ENCODE data around the gene ROBO1.
"Not testable (repeated sequence)": the region's sequence is repeated elsewhere in the genome, so short reads cannot be mapped to it uniquely, and the experiment has no call there.

ROBO1 gene

DNA sequence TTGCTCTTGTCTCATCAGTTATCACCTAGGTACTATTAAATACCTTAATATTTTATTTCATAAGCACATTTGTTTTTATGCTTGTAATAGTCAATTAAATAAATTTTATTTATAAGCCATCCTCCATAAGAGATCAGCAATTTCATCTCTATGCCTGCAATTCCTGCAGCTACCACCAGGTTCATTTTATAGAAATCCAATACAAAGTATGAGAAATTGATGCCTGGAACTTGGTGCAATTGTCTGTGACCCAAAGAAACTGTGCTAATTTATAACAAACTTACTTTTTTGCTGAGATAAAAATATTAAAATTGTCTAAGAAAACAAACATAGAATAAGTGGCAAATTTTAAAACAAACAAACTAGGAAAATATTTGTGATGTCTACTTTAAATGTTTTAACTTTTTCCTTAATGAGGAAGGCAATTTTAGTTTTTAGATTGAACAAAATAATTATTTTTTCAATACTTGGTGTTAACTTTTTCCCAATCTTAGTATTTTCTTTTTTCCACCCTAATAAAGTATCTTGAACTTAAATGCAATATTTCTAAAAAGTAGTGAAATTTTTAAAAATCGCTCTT lies 1026.6 kb downstream of the ROBO1 start:
- no peak for DNase-seq (ENCODE audit: low read depth, low spot score)

DNA sequence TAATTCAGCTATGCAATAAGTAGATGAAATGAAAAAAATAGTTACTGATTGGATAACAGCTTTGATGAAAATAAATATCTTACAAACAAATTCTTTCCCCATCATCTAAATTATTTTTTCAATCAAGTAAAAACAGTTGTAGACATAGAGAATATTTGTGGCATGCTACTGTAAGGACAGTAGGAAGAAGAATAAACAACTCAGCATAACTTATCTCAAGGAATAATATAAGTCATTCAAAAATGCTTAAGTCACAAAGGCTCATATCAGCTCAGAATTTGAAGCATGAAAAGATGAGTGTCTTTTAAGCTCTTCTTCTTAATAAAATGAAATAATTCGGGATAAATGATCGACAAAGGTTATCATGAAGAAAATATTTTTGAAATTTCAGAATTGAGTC lies 1029.0 kb downstream of the ROBO1 start:
- no peak for DNase-seq (ENCODE audit: low read depth, low spot score)

DNA sequence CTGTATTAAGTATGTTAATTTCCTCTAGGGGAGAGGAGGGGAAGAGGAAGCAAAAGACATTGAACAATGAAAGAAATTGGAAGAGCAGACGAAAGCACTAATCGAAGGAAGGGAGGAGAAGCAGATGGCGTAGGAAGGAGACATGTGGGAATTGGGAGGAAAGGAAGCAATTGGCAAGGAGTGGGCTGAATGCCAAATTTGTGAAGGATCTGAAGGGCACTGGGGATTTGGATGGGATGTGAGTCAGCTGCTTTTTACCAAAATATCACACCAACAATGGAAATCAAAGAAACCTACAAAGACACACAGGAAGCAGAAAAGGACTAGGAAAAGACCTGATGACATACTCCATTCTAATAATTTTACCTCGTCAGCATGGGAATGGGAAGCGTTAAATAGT lies 1029.8 kb downstream of the ROBO1 start:
- no peak for DNase-seq (ENCODE audit: low read depth, low spot score)

DNA sequence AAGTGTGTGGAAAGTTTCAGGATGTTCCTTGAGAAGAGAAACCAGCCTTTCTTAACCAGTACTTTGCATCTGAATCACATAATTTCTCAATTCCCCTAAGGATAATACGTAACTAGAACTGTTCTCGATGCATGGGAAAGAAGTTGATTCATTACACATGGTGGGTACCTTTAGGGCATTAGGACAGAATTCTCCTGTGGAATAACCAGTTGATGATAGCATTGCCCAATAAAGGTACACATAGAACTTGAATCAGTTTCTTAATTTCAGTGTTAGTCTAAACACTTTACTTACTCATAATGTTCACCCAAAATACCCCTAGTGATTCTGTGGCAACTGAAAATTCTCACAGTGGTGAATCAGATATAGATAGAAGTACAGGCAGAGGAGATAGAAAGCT lies 1030.9 kb downstream of the ROBO1 start:
- no peak for DNase-seq (ENCODE audit: low read depth, low spot score)

DNA sequence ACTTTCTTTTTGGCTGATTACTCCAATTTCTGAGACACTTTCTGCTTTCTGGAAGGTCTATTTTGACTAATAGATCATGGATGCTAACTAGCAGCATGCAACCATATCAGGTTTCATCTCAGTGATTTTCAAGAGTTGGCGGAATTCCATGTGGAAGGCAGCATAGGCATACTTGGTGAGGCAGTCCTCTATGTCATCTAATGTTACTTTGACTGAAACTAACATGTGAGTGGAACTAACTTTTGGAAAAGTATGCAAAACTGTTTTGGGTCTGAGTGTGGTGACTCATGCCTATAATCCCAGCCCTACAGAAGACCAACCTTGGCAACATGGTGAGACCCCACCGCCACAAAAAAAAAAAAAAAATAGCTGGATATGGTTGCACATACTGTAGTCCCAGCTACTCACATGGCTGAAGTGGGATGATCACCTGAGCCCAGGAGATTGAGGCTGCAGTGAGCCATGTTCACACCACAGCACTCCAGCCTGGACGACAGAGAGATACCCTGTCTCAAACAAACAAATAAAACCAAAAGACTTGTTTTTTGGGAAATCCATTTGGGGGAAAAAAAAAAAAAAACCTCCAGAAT lies 1033.7 kb downstream of the ROBO1 start:
- no peak for DNase-seq (ENCODE audit: low read depth, low spot score)

DNA sequence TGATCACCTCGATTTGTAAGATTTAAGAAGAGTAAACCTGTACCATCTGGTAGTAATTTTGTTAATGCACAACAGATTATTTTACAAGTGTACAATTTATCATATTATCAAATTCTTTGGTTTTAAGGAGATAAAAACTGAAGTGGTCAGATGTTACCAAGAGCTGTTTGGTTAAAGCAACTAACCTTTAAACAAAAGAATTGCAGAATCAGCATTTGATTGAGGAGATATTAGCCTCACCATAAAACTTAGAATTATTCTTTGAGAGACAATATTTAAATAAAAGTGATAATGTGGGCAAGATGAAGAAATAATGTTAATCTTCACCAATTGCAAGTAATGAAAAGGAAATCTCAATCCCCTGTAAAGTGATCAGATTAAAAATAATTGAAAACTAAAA lies 1034.9 kb downstream of the ROBO1 start:
- DNase-seq (ENCODE audit: low read depth, low spot score) = no peak

DNA sequence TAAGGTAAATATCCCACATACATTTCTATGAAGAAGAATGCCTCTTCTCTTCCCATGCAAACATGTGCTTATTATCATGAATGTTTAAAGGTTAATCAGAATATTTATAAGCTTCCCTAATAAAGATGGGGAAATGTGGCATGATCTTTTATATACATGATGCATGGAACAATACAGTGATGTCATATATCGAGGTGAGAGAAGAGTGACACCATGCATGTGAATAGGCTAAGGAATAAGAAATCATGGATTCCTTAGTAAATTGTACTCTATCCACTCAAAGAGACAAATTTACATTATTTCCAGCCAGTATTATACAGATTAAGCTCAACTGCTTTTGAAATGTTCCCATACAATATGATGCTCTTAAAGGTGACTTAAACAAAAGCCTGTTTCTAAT lies 1035.3 kb downstream of the ROBO1 start:
- no peak for DNase-seq (ENCODE audit: low read depth, low spot score)

DNA sequence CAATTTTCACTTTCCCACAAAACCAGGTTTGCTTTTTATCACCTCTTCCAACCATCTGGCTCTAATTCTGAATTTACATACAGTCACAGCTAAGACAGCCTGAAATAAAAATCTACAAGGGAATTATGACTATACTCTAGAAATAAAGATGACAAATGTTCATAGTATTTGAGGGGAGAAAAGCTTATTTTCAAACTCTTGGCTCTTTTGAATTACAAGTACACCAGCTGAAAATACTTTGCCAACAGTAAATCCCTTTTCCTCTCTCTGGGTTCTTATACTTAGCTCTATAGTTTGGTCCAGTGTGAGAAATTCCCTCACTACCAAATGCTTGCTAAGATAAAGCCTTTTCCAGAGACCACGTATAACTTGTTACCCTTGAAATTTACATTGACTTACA lies 1037.9 kb downstream of the ROBO1 start:
- DNase-seq (ENCODE audit: low read depth, low spot score) = no peak

DNA sequence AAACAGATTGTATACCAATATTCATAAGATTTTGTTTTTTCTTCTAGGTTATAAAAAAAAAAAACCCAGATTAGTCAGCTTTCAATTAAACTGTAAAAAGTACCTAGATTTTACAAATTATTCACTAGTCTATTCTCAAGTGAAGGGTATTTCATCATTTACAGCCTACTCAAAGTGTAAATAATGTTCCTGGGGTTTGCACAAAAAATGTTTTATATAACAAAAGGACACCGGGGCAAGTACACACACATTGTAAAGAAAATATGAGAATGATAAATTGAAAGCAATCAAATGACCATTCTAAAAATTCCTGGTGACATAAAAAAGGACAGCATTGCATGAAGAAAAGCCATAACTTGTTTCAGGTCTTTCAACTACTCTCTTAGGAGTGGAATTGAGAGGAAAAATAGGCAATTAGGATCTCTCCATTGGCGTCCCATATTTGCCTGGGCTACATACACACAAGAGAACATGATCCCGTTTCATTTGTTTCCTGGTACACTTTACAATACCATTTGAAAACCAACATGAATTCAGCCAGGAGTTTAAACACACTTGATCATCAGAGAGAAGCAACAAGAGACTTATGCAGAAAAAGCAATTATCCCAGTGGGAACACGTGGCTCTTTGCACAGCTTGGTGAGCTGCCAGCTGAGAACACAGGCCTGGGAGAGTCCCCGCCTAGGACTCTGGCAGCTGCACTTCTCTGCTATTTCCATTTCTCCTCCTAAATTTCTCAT lies 1039.2 kb downstream of the ROBO1 start:
- DNase-seq (ENCODE audit: low read depth, low spot score) = no peak

DNA sequence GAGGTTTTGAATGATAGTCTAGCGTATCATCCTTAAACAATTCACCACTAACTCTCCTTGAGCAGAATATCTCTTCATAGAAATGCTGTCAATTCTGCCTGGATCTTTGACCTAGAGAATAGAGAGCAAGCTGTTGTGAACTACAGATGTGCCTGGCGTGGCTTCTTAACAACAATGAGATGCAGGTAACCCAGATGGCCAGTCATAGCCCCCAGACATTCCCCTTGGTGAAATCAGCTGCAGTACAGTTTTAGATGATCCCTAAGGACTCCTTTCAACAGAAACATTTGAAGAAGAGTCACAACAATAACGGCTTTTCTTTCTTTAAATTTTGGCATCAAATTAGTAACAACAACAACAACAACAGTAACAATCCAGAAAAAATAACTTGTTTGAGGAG lies 1041.3 kb downstream of the ROBO1 start:
- no peak for DNase-seq (ENCODE audit: low read depth, low spot score)

DNA sequence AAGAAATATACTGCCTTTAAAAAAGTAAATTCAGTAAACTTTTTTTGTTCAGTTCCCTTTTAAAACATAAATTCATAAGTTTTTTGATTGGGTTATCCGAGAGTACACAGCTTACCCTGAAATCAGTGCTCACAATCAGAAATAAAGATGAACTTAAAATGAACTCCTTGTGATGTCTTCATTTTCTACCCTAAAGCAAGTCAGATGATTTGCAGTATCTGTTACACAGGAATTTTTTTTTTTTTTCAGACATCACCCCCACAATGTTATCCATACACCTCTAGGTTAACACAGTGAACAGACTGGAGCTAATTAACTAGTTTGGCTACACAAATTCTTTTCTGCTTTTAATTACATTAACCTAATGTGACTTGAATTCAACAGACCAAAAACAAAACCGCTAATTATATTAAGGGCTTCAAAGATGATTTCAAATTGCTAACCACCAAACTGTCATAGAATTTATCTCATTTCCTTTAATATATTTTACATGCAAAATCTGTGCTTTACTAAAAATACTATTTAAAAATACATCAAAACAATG lies 1042.0 kb downstream of the ROBO1 start:
- DNase-seq (ENCODE audit: low read depth, low spot score) = no peak

DNA sequence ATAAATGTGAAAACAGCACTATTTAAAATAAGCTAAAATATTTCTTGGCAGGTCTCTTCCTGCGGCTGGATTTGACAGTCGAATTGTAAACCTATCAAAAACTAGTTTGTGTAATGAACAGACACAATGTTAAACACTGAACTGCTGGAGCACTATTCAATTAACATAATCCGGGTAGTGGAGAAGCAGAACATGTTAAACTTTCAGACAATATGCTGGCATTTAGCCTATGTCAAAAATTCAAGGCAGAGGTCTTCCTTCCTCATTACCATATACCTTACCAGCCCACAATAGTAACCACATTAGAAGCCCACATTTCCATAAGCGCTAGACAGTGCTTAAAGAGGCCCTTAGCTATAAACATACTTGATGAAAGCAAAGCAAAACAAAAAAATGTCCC lies 1042.9 kb downstream of the ROBO1 start:
- no peak for DNase-seq (ENCODE audit: low read depth, low spot score)

DNA sequence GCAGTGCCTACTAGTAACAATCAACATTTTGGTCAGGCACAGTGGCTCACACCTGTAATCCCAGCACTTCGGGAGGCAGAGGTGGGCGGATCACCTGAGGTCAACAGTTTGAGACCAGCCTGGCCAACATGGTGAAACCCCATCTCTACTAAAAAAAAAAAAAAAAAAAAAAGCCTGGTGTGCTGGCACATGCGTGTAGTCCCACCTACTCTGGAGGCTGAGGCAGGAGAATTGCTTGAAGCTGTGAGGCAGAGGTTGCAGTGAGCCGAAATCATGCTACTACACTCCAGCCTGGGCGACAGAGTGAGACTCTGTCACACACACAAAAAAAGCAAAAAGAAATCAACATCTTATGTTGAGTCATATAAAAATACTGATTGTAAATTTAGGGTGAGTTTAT lies 1043.4 kb downstream of the ROBO1 start:
- not testable (repeated sequence) for DNase-seq (ENCODE audit: low read depth, low spot score)

DNA sequence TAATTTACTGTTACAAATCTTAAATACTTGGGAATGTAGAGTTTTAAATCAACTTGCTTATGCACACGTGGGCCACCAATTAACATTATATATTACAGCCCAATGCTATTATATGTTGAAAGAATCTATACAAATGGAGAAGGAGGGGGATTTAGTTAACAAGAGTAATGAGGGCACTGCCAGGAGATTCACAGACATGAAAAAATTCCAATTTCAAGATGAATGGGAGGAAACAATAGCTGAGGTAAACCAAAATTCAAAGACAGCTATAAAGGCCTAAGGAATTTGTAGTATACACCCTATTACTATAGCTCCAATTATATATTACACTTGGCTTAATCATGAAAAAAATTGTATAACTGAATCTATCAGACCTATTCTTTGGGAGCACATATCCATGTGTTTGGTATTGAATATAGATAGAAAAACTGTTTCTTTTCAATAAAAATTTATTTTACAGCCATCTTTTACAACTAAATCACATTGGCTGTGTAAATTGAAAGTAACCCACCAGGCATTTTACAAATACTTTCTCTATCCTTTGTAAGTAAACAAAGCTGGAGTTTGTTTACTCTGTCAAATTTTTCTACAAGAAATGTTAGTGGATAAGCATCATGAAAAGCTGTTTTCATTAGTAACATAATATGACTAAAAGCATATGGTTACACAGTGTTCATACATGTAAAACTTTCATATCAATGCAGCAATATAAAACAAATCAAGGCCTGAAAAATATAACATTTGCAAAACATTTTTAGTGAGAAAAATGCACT lies 1045.8 kb downstream of the ROBO1 start:
- no peak for DNase-seq (ENCODE audit: low read depth, low spot score)

DNA sequence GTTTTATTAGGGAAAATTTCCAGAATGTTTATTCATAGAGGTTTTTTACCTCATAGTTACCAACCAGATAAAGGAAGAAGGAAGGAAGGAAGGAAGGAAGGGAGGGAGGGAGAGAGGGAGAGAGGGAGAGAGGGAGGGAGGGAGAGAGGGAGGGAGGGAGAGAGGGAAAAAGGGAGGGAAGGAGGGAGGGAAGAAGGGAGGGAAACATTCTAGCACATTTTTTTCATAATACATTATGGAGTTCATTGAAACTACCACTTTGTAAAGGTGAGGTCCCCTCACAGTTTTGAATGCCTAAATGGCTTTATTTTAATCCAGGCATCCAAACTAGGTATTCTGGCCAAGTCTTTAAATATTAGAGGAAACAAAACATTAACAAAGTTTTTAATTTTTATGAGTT lies 1049.1 kb downstream of the ROBO1 start:
- no peak for DNase-seq (ENCODE audit: low read depth, low spot score)

DNA sequence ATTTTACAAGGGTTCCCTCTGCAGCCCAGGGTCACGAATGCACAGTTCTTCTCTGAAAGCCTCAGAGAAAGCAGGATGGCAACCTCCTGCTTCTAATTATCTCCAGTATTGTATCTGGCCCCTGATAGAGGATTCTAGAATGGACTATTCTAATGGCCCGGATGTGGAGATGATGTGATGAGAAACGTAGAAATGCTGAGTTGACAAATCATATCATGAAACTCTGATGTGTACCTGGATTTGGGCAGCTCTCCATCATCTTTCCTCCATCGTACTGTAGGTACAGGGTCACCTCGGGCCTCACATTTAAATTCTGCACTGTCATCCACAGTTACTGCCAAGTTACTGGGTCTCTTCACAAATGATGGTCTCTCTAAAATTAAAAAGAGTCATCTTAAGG lies 1050.8 kb downstream of the ROBO1 start:
- no peak for DNase-seq (ENCODE audit: low read depth, low spot score)

DNA sequence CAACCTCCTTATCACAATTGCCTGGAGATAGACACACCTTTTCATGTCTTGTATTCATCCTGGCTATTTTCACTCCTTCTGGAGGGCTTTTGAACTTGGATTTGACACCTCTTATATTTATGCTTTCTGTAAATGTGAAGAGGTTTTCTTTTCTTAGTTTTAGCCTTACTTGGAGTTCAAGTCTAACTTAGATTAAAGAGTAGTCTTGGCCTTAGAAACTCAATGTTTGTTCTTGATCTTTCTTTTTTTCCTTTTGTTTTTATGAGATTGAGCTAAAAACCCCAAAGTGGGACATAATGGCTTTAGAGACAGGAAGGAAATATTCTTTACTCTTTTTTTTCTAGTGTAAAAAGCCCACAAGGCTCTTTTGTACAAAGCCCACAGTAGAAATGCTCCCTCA lies 1054.9 kb downstream of the ROBO1 start:
- DNase-seq (ENCODE audit: low read depth, low spot score) = no peak

DNA sequence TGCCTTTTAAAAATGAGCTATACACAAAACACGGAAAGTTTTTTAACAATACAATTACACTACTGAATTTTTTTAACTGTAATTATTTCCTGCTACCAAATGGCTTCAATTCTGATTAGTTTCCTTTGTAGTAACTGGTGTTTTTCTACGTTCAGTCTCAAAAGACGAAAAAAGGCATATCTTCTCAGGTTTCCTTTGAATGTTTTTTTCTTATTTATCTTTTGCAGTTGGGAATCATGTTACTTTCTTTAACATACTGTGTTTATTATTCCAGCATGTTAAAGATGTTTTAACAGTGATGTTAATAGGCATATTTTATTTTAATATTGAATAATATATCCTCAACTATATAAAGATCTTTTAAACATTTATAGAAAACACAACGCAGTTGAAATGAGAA lies 1055.5 kb downstream of the ROBO1 start:
- no peak for DNase-seq (ENCODE audit: low read depth, low spot score)

DNA sequence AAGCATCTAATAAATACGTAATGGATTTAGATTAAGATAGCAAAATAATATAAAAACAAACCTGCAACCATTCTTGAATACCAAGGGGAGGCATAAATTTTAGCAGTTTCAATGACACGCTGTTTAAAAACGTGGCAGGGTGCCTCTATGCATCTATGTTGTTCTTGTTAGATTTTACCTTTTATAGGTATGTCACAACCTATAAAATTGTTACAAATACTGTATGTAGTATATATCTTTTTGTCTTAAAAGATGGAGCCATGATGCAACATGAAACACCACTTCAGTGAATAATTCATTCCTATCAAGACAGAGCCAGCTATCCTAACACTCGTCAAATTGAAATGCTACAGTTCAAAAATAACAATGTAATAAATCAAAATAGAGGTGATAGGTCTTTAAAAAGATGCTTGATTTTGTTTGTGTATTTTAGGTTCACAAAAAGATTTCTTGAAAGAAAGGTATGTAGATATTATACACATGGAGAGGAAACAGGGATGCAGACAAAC lies 1059.2 kb downstream of the ROBO1 start:
- no peak for DNase-seq (ENCODE audit: low read depth, low spot score)

DNA sequence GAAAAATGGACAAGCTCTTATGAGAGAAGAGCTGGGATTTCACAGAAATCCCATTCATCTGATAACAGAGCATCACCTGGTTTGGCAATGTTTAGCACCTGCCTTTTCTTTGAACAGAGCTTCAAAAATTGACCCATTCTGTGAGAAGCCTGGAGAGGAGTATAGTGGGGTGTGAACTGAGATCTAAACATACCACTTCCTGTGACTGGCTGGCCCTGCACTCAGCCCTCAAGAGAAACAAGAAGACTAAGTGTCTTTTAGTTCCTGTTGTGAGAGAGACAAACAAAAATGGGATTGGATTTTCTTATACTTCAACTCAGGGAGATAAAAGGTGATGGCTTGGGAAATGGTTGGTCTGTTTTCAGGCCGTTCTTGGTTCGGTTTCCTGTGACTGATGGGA lies 1060.2 kb downstream of the ROBO1 start:
- no peak for DNase-seq (ENCODE audit: low read depth, low spot score)

DNA sequence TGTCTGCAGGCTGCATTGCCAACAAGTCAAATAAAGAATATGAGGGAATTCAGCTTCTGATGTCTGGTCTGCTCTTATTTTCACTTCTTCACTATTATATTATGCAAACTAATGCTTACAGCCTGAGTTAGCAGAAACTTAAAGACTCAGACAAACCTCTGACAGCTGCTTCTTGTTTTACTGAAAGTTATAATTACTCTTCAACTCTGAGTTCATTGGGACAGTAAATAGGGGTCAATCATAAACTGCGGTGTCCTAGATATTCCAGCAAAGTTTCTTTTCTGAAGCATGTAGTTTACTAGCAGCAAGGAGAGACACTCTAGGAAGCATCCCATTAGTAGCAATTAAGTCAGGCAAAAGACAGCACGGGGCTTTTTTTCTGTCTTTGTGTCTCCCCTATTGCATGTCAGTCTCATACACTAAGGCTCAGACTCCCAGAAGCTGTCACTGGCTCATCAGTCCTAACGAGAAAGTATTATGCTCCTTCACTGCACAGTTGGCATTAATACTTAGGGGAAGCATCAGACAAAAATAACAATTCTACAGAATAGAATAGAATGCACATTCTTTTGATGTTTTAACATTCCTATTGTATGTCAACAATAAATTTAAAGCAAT lies 1060.8 kb downstream of the ROBO1 start:
- DNase-seq (ENCODE audit: low read depth, low spot score) = no peak

DNA sequence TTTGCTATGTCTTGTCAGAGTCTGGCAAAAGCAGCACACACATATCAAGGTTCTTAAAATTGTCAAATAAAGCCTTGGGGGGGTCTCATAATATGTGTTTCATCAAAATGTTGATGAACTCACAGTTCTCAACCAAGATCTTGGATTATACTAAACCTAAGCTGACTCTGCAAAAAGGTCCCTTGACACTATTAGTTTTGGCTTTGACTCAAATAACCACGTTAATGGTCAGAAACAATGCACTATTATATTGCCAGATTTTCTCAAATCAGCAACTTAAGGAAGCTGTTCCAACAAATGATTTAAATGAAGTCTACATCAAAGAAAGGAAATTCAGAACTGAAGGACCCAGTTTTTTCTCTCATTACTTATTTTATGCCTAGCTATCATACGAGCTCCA lies 1063.9 kb downstream of the ROBO1 start:
- no peak for DNase-seq (ENCODE audit: low read depth, low spot score)

Data from iPS DF 19.7 (cell line).